ENCODE measurements around the gene STIMATE. TPM values are rescaled to one million over a fixed set of nuclear protein-coding genes. Genes with fewer than 3 reads are reported as not detected.

The STIMATE gene
- total and polyA plus RNA-seq, 10 donors, result 4.0 to 65.6 (median 34.0) TPM

GRCh38 chr3:52866427-52866826 lies 30.9 kb downstream of the STIMATE start:
- intact Hi-C loops (cut with DNase I; ENCODE audit: low total_unique reads), result no loop called here
- WGBS, 5 donors, result 95 to 97% (median 97%) methylated on average over 12 of the region's 12 CpGs
- H3K9me3 ChIP-seq, result peaks cover 0 to 26% (median 22%) of the 10 kb centered on the region in 8 donors

GRCh38 chr3:52865994-52866393 lies 31.4 kb downstream of the STIMATE start:
- Histone ChIP-seq H3K4me3 (no peak overlapping the region), H3K27me3 (replicated peaks in 1 of 7) (no peaks in the 10 kb centered on the region), H3K27ac (no peak overlapping the region), H3K9me3 (peaks cover 0 to 26% (median 22%) of the 10 kb centered on the region in 8 donors), H3K36me3 (peaks cover 0 to 51% (median 0%) of the 10 kb centered on the region in 6 donors), H3K4me1 (no peaks in the 10 kb centered on the region)
- no peak for DNase-seq
- 96 to 99% (median 98%) methylated on average over 13 of the region's 13 CpGs for WGBS, 5 donors
- intact Hi-C loops (cut with DNase I; ENCODE audit: low total_unique reads), result no loop called here
- TF ChIP-seq POLR2A (IDR thresholded peaks at IDR 0.05) (no peak), POLR2AphosphoS5 (IDR thresholded peaks at IDR 0.05) (no peak), CTCF (IDR thresholded peaks at IDR 0.05 in 8 of 11, conservative IDR thresholded peaks at IDR 0.05 in 3 of 11) (no peak)

More at GRCh38 chr3:52866427-52866826, 30.9 kb downstream of the STIMATE start:
- DNase-seq, result no peak
- no peak overlapping the region for H3K4me3 ChIP-seq
- TF ChIP-seq POLR2A (IDR thresholded peaks at IDR 0.05) (no peak), CTCF (IDR thresholded peaks at IDR 0.05 in 8 of 11, conservative IDR thresholded peaks at IDR 0.05 in 3 of 11) (no peak), POLR2AphosphoS5 (IDR thresholded peaks at IDR 0.05) (no peak)
- H3K27me3 ChIP-seq (replicated peaks in 1 of 7), result no peaks in the 10 kb centered on the region
- peaks cover 0 to 46% (median 0%) of the 10 kb centered on the region in 6 donors for H3K36me3 ChIP-seq
- H3K4me1 ChIP-seq, result peaks cover 0 to under 1% (median 0%) of the 10 kb centered on the region in 6 donors
- no peak overlapping the region for H3K27ac ChIP-seq

GRCh38 chr3:52860424-52860768 lies 37.0 kb downstream of the STIMATE start:
- no peaks in the 10 kb centered on the region for H3K27me3 ChIP-seq (replicated peaks in 1 of 7)
- WGBS, 5 donors, result 88 to 94% (median 93%) methylated on average over 7 to 8 of the region's 8 CpGs
- peaks cover 0 to 56% (median 0%) of the 10 kb centered on the region in 6 donors for H3K36me3 ChIP-seq
- H3K9me3 ChIP-seq, result peaks cover 0 to 24% (median 16%) of the 10 kb centered on the region in 8 donors
- DNase-seq, result peak; percentile 60
- H3K27ac ChIP-seq, result no peak overlapping the region
- intact Hi-C loops (cut with DNase I; ENCODE audit: low total_unique reads), result no loop called here
- H3K4me3 ChIP-seq, result no peak overlapping the region
- H3K4me1 ChIP-seq, result no peaks in the 10 kb centered on the region
- TF ChIP-seq POLR2AphosphoS5 (IDR thresholded peaks at IDR 0.05) (no peak), CTCF (IDR thresholded peaks at IDR 0.05 in 8 of 11, conservative IDR thresholded peaks at IDR 0.05 in 3 of 11) (no peak), POLR2A (IDR thresholded peaks at IDR 0.05) (no peak)

- H3K9me3 ChIP-seq, result peaks cover 0 to 18% (median 12%) of the 10 kb centered on the region in 8 donors
- no peaks in the 10 kb centered on the region for H3K27me3 ChIP-seq (replicated peaks in 1 of 7)
- DNase-seq, result peak; percentile 2
- no peak overlapping the region for H3K27ac ChIP-seq
- 91 to 97% (median 93%) methylated on average over 8 of the region's 8 CpGs for WGBS, 5 donors
- intact Hi-C loops (cut with DNase I; ENCODE audit: low total_unique reads), result no loop called here
- no peak overlapping the region for H3K4me3 ChIP-seq
- H3K4me1 ChIP-seq, result no peaks in the 10 kb centered on the region
- peaks cover 0 to 61% (median under 1%) of the 10 kb centered on the region in 6 donors for H3K36me3 ChIP-seq
- no peak for TF ChIP-seq CTCF (IDR thresholded peaks at IDR 0.05 in 8 of 11, conservative IDR thresholded peaks at IDR 0.05 in 3 of 11)
- TF ChIP-seq POLR2AphosphoS5 (IDR thresholded peaks at IDR 0.05), result no peak
- TF ChIP-seq POLR2A (IDR thresholded peaks at IDR 0.05), result no peak
Observed at GRCh38 chr3:52859686-52860423, 37.5 kb downstream of the STIMATE start.

Data from spleen (tissue), 11 donors.